ENCODE measurements around the gene LAMA2.

LAMA2 gene

DNA sequence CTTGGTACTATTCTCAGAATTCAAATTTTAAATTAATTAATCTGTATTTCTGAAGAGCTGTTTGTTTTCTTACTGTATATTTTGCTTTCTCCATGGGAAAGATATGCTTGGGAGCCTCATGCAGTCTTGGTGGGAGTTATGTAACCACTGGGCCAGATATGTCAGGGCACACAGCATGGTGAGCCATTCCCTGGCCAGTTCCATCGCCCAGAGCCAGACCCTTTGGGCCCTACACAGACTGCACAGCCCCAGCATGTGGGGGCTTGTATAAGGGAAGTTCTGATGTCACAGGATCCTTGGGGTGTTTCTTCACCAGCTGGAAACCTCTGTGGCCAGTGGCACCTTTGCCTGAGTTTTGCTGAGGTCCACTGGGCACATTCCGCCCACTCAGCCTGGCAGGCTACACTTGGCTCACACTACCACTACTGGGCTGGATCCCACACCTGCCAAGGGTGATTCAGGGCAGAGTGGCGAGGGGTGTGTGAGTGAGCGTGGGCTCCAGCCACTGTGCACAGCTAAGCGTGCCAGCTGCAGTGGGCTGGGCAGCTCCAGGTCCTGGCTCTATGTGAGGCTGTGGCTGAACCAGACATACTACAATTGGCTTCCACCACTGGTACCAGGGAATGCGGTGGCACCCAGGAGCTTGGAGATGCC lies 533.5 kb downstream of the LAMA2 start:
- H3K4me3 ChIP-seq (ENCODE audit: low read depth, low read length) = no peak overlapping the region
- DNase-seq (ENCODE audit: low read depth) = no peak
- no peak for TF ChIP-seq MYC (IDR thresholded peaks at IDR 0.05; ENCODE audit: low read depth, low read length)
- TF ChIP-seq CTCF (IDR thresholded peaks at IDR 0.05; ENCODE audit: low read depth, low read length) = no peak
- TF ChIP-seq POLR2A (IDR thresholded peaks at IDR 0.05; ENCODE audit: extremely low read depth, insufficient read length) = no peak
- TF ChIP-seq MAX (IDR thresholded peaks at IDR 0.05; ENCODE audit: low read depth, low read length) = no peak

GRCh38 chr6:129417416-129418086 lies 534.6 kb downstream of the LAMA2 start:
- no peak for DNase-seq (ENCODE audit: low read depth)
- TF ChIP-seq MAX (IDR thresholded peaks at IDR 0.05; ENCODE audit: low read depth, low read length) = no peak
- TF ChIP-seq MYC (IDR thresholded peaks at IDR 0.05; ENCODE audit: low read depth, low read length) = no peak
- TF ChIP-seq POLR2A (IDR thresholded peaks at IDR 0.05; ENCODE audit: extremely low read depth, insufficient read length) = no peak
- no peak for TF ChIP-seq CTCF (IDR thresholded peaks at IDR 0.05; ENCODE audit: low read depth, low read length)
- no peak overlapping the region for H3K4me3 ChIP-seq (ENCODE audit: low read depth, low read length)

GRCh38 chr6:129419324-129419723 lies 536.4 kb downstream of the LAMA2 start:
- no peak for DNase-seq (ENCODE audit: low read depth)
- no peak for TF ChIP-seq MAX (IDR thresholded peaks at IDR 0.05; ENCODE audit: low read depth, low read length)
- TF ChIP-seq POLR2A (IDR thresholded peaks at IDR 0.05; ENCODE audit: extremely low read depth, insufficient read length) = no peak
- no peak for TF ChIP-seq CTCF (IDR thresholded peaks at IDR 0.05; ENCODE audit: low read depth, low read length)
- no peak for TF ChIP-seq MYC (IDR thresholded peaks at IDR 0.05; ENCODE audit: low read depth, low read length)
- H3K4me3 ChIP-seq (ENCODE audit: low read depth, low read length) = no peak overlapping the region

DNA sequence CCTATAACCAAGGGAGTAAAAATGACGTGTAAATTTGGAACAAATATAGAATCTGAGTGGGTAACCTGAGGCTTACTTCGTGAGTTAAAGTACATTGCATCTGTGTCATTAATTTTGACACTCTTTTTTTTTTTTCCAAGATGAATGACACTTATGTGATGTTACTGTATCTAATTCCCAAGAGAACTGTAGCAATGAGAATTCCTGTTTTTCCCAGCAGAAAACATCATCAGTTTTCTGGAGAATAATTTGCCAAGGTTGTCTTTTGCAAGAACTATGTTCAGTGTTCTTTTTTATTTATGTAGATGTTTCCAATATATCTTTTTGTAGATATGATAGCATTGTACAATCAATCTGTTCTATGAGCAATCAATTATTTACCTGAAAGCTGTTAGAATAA lies 543.4 kb downstream of the LAMA2 start:
- DNase-seq (ENCODE audit: low read depth) = no peak
- H3K4me3 ChIP-seq (ENCODE audit: low read depth, low read length) = no peak overlapping the region
- TF ChIP-seq MYC (IDR thresholded peaks at IDR 0.05; ENCODE audit: low read depth, low read length) (no peak), POLR2A (IDR thresholded peaks at IDR 0.05; ENCODE audit: extremely low read depth, insufficient read length) (no peak), CTCF (IDR thresholded peaks at IDR 0.05; ENCODE audit: low read depth, low read length) (no peak), MAX (IDR thresholded peaks at IDR 0.05; ENCODE audit: low read depth, low read length) (no peak)

DNA sequence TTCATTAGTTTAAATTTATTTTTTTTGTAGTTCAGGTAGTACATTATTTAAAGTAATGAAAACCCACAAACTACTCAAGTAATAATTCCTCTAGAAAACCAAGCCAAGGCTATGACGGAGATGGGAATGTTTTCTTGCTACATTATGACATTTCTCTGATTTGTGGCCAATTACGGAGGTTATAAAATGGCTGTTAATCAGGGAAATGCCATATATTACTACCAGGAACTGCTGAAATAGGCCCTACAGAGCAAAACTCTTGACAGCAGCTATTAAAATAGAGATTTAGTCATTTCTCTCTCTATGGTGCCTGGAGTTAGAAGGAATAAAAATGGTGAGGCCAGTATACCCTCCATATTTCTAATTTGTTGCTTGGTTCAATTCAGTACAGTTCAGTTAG lies 547.0 kb downstream of the LAMA2 start:
- TF ChIP-seq CTCF (IDR thresholded peaks at IDR 0.05; ENCODE audit: low read depth, low read length) (no peak), MYC (IDR thresholded peaks at IDR 0.05; ENCODE audit: low read depth, low read length) (no peak), MAX (IDR thresholded peaks at IDR 0.05; ENCODE audit: low read depth, low read length) (no peak), POLR2A (IDR thresholded peaks at IDR 0.05; ENCODE audit: extremely low read depth, insufficient read length) (no peak)
- no peak for DNase-seq (ENCODE audit: low read depth)
- no peak overlapping the region for H3K4me3 ChIP-seq (ENCODE audit: low read depth, low read length)

Data from NB4 (cell line).